Aortic smooth muscle cell (primary cell): ENCODE data around the gene ZSCAN29. TPM values are rescaled to one million over a fixed set of nuclear protein-coding genes. Genes with fewer than 3 reads are reported as not detected.

ENCODE experiments used
- total RNA-seq: library from RNA; depleted of rRNA; stranded (reverse); fragments of >200 nt; gene quantifications from 2 replicates; pipeline ENCODE4 v1.2.3, GENCODE V29; 2014

Gene ZSCAN29
- 16.1 and 17.3 TPM in 2 replicates for total RNA-seq

GRCh38 chr15:43370975-43371974, at the start of gene ZSCAN29, which contains the start of gene TUBGCP4:
ZSCAN29 (minus strand) TSS chr15:43371043; CDS start chr15:43369913, 1,130 bp downstream.
TUBGCP4 (plus strand) TSS chr15:43371101; CDS start chr15:43371355, 254 bp downstream.

GRCh38 chr15:43329960-43330779, 40.7 kb downstream of the ZSCAN29 start, which contains the start of gene LCMT2:
LCMT2 (minus strand) TSS chr15:43330573; CDS start chr15:43330489, 84 bp downstream.

Other genes with a start within 250 kb of the ZSCAN29 start
- 13.7 and 14.5 TPM in 2 replicates for gene TMEM62, start 237.5 kb downstream of the ZSCAN29 start, total RNA-seq
- 65.0 and 79.3 TPM in 2 replicates for gene CCNDBP1, start 185.6 kb downstream of the ZSCAN29 start, total RNA-seq
- not detected in 2 replicates for gene EPB42, start 150.0 kb downstream of the ZSCAN29 start, total RNA-seq
- gene TGM5, start 104.1 kb downstream of the ZSCAN29 start, total RNA-seq: not detected in 2 replicates
- not detected in 2 replicates for gene TGM7, start 68.8 kb downstream of the ZSCAN29 start, total RNA-seq
- 8.5 and 9.1 TPM in 2 replicates for gene LCMT2, start 40.5 kb downstream of the ZSCAN29 start, total RNA-seq
- gene TUBGCP4, start 58 bp upstream of the ZSCAN29 start, total RNA-seq: 9.5 and 10.0 TPM in 2 replicates
- 68.0 and 71.2 TPM in 2 replicates for gene TP53BP1, start 122.1 kb upstream of the ZSCAN29 start, total RNA-seq
- gene MAP1A, start 146.6 kb upstream of the ZSCAN29 start, total RNA-seq: 35.8 and 49.3 TPM in 2 replicates
- 18.8 and 27.0 TPM in 2 replicates for gene PPIP5K1, start 219.2 kb upstream of the ZSCAN29 start, total RNA-seq
- gene CKMT1B, start 223.0 kb upstream of the ZSCAN29 start, total RNA-seq: not detected in 2 replicates
- under 0.01 TPM in 1 of 2 replicates, not detected in the other for gene STRC, start 247.8 kb upstream of the ZSCAN29 start, total RNA-seq